Dedifferentiated amniotic fluid mesenchymal stem cell (primary cell): ENCODE results near the gene NCOA7.
A peak's percentile ranks its signal among the peaks of the same experiment; 100 is the strongest.
"Not testable (repeated sequence)": the region's sequence is repeated elsewhere in the genome, so short reads cannot be mapped to it uniquely, and the experiment has no call there.

Experiments used
- DNase-seq: peaks from one replicate; pipeline ENCODE4 v3.0.0-alpha.2; 2016; ENCODE audit errors: extremely low spot score

The NCOA7 gene

DNA sequence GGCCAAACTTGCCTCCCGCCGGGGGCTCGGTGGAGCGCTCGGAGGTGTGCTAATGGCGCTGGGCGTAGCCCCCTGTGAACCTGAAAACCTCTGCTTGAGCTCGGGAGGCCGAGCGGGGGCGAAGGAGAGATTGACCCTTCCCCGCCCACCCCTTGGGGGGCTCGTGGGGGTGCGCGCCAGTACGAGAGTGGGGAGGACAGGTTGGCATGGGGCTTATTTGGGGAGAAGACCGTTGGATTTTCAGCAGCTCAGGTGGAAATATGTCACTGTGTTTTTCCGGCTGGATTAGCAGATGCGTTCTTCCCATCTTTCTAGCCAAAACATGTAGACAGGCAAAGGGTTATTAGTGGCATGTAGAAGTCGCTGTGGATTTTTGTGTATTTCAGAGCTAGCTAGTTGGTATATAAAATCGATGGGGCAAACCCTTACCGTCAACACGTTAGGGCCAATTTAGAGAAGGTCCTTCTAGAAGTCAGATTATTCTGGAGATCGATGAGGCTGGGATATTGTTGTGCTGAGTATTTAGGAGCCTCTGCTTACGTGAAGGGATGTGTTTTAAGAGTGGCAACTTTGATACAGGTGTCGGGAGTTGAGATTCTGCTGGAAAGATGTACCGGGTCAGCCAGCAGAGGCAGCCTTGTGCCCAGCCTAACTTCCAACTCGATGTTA, 525 bp downstream of the NCOA7 start:
- peak; percentile 55 for DNase-seq

DNA sequence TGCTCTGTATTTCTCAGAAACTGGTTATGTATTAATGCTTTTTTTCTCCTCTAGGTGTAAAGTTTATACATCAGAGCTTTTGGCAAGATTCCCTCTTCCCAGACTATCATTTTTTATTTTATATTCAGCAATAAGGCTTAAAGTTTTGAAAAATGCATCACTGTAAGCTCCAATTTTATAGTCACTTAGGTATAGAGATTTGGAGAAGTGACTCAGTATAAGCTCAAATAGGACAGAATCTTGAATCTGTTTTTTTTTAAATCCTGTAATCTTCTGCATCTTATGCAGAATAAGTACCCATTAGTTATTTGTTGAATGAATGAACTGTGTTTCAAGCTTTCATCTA, 1.0 kb downstream of the NCOA7 start:
- DNase-seq: no peak

DNA sequence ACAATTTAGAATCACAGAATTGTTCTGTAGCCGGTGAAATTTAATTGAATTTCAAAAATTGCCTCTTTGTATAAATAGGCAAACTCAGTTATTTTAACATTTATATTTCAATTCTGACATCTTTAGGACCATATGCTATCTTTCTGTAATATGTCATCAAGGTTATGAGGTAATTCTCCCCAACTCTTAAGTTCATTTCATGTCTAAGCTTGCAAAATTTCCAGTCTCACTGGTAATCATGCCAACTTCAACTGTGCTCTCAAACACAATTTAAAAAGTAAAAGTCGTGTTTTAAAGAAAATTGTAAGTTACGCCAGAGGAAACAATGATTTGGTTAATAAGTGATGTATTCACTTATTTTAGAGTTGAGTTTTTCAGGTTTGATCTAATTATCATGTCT, 1.4 kb downstream of the NCOA7 start:
- no peak for DNase-seq

DNA sequence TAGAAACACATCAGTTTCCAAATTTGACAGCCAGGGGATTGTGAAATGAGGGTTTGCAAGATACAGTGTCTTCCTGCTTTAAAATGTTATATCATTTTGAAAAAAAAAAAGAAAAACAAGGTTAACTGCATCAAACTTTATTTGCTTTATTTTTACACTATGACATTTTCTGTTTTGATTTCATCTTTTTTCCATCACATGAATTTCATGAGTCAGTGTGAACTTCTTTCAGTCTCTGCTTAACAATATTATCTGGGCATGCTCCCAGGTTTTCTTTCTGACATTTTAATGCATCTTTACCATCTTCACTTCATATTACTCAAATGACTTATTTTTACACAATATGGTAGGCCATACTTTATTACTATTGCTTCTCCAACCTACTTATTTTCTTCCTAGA, 1.9 kb downstream of the NCOA7 start:
- peak; percentile 51 for DNase-seq

DNA sequence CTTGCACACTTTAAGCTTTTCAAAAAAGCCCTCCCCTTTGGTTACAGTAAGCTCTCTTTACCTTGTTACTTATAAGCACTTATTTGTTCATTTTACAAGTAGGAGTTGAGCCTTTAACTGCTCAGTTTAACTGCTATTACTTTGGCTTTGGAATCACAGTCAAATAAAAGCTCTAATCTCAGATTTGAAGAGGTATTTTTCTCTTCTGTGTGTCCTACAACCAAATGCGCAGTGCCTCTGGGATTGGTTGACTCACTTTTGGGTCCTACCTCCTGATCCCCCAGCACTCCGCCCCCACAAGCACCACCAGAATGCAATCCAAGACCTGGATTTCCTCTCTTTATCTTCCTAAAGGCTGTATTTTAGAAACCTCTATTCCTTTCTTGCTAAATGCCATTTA, 2.5 kb downstream of the NCOA7 start:
- no peak for DNase-seq

DNA sequence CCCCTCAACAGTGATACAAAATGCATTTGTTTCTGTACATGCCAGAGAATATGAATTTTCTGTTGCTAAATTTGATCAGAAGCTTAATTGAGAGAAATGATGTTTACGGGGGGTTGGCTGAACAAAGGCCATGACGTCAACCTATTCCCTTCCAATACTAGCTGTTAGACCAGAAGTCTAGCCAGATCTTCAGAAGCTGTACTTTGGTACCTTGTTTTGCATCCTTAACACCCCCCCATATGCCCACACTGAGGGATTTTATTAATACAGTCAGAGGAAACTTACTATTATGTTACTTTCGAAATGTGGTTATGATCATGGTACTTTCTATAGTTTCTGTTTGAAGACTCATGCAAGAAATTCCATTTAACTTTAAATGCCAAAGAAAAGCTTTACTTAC, 3.1 kb downstream of the NCOA7 start:
- peak; percentile 43 for DNase-seq

DNA sequence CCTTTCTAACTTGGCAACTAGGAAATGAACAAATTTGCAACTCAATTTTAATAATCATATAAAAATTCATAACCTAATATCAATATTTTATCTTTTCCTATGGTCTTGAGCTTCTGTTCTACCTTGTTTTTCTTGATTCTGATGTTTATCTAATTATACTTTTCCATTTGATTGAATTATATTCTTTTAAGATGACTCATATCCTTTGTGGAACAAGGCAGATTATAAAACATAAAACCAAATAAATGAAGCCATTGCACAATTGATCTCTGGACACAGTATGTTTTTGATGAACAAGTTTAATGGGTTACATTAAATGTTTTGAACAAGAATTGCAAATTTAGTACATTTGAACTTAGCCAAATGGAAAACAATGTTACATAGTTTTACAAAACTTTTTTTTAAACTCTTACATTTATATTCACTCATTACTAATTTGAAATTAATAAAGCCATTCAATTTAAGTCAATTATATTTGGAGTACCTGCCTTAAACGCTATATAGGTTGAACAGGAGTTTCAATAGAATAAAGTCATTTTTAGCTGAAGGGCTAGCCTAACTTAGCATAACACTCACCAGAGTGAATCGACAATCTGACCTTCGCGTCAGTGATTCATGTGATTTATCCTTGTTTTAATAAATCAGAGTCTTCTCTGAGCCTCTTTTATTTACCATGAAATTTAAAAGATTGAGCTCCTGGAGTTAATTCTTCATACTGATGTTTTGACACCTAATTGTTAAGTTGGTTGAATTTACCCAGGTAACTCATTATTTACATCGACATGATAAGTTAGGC, 3.8 kb downstream of the NCOA7 start:
- DNase-seq: peak; percentile 39

DNA sequence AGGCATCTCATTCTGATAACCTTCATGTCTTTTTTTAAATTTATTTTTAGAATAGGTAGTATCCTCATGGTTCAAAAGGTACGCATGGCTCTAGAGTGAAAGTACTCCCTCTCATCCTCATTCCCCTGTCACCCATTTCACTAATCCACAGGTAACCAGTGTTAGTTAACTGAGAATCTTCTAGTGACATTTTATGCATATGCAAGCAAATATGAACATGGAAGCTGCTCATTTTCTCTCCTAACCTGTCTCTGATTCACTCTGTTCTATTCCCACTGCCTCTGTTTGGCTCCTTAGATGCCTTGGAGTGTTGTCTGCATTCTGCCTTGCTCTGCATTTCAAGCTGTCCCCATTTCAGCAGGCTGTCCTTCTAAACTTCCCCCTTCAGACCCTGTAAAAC, 4.5 kb downstream of the NCOA7 start:
- DNase-seq: no peak

DNA sequence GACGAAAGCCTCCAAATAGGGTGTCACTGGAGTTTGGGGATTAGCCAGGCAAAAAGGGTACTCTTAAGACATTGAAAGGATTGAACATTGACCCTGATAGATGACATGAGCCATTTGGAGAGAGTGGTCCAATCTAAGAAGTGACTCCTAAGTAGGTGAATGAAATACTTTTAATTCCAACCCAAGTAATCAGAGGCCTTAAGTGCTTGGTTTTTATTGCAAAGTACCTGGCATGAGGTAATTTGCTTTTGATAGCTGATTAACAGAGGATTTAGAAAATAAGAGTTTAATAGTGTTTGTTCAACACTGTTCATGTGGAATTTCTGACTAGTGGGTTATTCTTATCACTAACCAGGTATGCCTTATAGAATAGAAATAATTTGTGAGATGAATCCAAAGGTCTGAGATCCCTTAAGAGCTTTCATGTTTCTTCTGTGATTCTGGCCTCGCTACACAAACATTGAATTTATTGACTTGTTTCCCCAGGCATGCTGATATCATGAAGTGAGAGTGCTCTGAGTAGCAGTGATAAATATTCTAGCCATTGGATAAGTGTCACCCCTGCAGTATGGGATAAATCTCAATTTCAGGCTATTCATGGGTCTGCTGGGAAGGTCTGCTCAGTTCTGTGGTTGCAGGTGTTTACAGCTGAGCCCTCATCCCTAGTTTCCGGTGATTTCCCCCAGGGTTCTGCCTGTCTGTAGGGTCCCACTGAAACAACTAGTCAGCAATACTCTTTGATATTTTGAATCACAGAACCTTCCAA, 6.5 kb downstream of the NCOA7 start:
- no peak for DNase-seq

DNA sequence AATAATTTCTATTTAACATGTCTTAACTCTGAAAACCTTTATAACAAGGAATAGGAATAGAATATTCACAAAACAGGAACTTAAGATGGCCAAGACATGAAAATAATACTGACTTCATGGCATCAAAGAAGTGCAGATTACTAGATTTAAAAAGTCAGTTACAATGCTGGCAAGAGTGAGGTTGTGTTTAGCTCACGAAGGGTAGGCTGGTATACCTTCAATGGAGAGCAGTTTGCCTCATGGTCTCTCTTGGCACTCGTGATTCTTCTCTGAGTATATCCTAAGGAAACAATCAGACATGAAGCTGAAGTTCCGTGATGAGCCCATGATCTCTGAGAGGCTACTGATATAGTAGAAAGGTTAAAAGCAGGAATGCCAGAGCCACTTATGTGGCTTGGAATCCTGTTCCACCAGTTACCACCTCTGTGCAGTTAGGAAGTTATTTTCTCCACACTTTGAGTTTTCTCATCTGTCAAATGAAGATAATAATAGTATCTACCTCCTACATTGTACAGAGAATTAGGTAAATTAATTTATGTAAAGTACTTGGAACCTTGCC, 7.2 kb downstream of the NCOA7 start:
- no peak for DNase-seq

DNA sequence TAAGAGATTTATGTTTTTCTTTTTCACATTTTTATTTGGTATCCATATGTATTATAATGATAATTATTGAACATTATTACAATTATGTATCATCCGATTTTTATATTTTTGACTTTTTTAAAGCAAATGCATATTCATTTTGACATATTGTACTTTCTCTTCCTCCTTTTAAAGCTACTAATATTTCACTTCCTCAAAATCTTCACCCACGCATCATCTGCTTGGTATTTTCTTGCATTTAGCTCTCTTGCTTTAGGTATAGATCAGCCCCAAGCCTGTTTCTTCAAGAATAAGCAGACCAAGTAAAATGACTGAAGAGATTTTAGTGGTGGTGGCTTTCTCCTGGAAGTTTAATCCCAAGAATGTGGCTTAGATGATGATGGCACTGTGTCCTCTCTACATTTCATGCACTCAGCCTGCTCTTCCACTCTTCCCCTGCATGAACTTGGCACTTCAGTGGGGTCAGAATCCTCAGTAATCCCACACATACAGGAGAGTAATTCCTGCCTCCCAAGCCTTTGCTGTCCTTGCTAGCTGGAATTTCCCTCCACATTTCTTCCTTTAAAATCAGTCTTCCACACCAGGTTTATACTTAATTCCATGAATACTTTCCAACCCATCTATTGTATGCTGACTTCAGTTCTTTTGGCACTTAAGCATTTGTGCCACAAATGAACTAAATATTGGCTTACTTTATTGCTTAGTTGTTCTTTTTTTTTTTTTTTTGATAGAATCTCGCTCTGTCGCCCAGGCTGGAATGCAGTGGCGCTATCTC, 8.2 kb downstream of the NCOA7 start:
- DNase-seq: no peak

DNA sequence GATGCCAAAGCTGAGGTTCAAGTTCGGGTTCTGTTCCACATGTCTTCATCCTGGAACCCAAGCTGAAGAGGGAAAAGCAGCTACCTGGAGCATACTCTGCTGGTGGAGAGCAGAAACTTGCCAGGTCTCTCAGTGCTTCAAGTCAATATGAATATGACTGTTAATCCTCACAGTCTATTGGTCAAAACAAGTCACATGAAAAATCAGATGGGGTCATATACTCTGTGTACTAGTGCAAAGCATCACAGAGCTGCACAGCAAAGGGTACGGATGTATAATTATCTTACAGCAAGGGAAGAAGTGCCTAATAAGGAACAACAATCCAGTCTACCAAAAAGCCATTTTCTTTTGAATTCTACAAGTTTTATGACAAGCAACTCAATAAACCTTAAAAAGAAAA, 11.6 kb downstream of the NCOA7 start:
- no peak for DNase-seq

DNA sequence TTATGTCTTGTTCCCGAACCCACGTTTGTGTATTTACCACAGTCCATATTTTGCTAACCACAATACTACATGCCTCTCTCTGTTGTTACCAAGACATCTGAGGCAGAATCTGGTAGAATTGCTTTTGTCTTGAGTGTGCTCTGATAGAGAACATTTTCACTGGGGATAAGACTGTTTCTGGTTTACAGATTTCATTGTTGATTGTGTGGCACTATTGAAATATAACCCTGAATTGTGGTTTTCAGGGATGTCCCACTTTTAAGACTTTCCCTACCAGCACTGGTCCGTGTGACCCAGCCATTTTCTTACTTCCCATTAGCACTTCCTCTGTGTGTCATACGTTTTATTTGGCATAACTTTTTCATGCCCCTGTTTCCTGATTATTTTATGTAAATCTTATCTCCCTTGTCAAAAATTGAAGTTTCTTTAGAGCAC, 12.2 kb downstream of the NCOA7 start:
- no peak for DNase-seq

DNA sequence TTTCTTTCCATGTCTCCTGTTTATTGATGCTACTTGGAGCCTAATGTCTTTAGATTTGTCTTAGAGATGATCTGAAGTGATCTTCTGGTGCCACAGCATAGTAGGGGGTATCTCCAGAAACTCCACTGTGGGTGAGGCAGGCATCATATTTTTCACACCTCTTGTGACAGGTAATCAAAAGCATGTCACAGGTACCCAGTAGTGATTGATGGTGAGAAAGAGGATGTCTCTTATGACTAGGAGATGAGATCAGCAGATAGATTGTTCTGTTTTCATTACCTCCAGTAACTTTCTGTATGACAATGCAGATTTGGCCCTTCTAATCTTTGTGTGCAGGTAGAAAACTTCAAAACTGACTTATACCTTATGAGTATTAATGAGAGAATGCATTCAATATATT, 13.5 kb downstream of the NCOA7 start:
- DNase-seq: no peak

DNA sequence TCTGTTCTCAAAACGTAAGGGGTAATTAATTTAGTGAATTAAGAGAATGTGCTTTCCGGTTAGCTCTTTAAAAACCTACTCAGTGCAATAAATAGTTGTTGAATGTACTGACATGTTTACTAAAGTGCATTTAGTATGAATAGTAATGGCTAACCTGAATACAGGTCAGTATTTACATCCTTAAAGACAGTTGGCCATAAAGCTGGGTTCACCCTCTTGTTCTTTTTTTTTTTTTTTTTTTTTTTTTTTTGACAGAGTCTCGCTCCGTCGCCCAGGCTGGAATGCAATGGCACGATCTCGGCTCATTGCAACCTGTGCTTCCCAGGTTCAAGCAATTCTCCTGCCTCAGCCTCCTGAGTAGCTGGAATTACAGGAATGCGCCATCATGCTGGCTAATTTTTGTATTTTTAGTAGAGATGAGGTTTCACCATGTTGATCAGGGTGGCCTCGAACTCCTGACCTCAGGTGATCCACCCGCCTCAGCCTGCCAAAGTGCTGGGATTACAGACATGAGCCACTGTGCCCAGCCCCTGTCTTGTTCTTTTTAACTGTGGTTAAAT, 14.2 kb downstream of the NCOA7 start:
- DNase-seq: not testable (repeated sequence)

DNA sequence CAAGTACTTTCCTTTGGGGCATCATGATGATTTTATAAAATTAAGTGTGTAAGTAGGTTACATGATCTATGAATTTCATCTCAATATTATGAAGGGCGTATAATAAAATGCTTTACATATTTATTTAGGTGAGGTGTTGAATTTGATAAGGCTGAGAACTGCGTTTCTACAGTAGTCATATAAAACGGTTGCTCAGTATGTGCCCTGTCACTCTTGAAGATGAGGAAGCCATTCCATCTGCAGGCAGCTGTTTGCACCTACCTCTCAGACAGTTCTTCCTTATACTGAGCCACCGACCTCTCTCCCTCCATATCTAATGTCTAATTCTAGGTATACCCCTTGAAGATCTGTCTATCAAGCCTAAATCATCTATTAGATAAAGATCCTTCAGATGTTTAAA, 16.1 kb downstream of the NCOA7 start:
- DNase-seq: no peak

DNA sequence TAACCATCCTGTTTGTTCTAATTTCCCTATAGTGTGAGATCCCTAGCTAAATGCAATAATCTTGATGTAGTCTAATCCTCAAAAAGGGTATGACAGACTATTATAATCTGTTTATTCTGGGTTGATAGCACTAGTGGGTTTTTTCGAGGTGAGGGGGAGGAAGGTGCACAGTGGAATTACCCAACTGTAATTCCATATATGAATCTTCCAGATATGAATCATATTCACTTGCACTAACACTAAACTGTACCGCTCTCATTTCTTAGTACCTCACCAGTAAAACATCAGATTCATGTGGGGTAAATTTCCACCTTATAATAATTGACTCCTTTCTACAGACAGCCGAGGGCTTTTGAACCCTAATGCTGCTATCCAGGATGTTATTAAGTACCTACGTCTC, 16.5 kb downstream of the NCOA7 start:
- no peak for DNase-seq

DNA sequence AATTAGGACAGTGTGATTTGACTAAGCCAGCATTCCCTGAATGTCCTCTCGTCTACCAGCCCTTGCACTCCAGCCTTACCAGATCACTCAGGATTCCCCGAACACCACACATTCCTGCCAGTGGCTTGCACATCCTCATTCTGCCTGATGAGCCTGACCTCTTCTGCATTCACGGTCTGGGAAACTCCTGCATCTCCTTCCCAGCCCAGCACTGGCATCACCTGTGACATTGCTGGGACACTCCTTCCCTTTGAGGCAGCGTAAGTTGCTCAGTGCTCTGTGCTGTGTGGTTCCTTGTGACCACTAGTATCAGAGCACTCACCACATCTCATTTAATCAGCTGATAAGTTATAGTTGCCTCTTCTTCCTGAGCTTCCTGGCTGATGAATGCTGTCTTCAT, 17.3 kb downstream of the NCOA7 start:
- no peak for DNase-seq

DNA sequence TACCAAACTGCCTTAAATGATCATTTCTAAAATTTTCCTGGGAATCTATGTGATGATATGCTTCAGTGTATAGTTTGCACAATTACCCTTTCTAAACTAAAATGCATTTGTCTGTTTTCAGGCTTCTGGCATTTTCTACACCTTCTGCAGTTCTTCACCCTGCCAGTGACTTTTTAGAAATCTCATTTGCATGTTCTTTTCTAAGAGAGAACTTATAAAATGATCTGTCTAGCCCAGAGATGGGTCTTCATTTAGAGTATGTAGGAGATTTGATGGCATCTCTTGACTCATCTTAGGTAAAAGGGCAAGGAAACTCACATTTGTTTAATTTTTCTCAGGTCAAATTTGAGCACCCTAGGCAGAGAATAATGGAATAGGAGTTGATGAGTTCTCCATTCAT, 17.8 kb downstream of the NCOA7 start:
- no peak for DNase-seq

DNA sequence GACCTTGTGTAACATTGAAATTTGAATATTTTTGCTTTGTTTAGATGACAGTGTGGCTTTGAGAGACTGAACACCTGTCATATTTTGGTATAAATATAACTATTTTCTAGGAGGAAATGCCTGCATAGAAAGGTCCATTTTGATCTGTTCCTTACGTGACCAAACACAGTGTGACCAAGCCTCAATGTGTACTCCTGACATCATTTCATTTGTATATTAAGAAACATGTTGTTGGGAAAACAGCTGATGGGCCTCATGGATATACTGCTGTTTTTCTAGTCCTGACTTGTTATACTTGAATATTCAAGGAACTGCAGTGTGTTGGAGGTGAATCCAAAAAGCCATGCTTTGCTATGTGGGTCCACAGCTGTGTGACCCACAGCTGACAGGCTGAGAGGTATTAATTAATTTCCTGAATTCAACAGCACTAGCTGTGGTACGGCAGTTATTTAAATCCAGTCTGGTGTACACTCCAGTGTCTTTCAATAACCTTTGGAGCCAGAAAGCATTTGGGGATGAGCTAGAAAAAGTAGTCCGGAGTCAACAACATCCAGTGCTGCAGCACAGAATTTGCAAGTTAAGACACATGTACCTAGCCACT, 18.9 kb downstream of the NCOA7 start:
- DNase-seq: no peak

DNA sequence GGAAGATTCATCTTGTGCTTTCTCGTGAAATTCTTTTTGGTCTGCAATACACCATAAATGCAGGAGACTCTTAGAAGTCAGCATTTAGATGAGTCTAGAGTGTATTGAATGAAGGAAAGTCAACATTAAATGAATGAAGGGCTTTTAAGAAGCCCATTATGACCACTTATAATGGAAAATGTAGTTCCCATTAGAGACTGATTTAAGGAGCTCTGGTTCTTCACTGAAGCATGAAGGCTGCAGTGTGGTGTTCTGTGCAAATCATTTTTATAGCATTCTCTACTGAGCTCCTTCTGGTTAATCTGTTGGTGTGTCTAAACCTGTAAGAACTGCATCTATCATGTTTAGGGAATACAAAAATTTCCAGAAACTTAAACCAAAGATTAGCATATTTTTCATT, 19.7 kb downstream of the NCOA7 start:
- no peak for DNase-seq
